Epithelial cell of esophagus (primary cell): ENCODE measurements around the gene LRRC7.

Source experiments
- DNase-seq: peaks from one replicate; pipeline ENCODE4 v3.0.0; 2010; ENCODE audit warnings: low read depth
- H3K4me3 ChIP-seq: 2 replicates; pipeline ENCODE4 v1.5.1; 2011; ENCODE audit warnings: mild to moderate bottlenecking, low read length, control low read depth
- TF ChIP-seq, protein P1 (sequence below): IDR thresholded peaks from 2 replicates; pipeline ENCODE4 v1.5.1; 2011; ENCODE audit warnings: low read depth, mild to moderate bottlenecking, low read length, control low read depth, inconsistent platforms; ENCODE audit not compliant: insufficient read depth; ENCODE audit errors: missing control alignments

LRRC7 gene

DNA sequence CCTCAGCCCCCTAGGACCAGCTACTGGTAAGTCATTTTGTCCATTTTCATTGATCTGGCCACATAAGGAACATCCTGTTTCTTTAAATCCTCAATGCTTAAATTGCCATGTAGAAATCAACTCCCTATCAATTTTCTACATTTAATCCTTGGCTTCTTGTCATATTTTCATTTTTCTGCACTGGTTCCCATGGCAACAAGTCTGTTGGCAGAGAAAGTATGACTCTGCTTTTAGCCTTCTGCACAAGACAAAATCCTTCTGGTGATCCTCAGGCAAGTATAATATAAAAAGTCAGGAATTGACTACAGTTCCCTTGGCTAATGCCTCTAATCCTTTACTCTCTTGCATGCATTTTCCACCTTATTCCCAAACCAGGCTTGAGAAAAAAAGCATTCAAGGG is 572.6 kb downstream of the LRRC7 start:
- TF ChIP-seq, protein P1, sequence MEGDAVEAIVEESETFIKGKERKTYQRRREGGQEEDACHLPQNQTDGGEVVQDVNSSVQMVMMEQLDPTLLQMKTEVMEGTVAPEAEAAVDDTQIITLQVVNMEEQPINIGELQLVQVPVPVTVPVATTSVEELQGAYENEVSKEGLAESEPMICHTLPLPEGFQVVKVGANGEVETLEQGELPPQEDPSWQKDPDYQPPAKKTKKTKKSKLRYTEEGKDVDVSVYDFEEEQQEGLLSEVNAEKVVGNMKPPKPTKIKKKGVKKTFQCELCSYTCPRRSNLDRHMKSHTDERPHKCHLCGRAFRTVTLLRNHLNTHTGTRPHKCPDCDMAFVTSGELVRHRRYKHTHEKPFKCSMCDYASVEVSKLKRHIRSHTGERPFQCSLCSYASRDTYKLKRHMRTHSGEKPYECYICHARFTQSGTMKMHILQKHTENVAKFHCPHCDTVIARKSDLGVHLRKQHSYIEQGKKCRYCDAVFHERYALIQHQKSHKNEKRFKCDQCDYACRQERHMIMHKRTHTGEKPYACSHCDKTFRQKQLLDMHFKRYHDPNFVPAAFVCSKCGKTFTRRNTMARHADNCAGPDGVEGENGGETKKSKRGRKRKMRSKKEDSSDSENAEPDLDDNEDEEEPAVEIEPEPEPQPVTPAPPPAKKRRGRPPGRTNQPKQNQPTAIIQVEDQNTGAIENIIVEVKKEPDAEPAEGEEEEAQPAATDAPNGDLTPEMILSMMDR, result no peak
- H3K4me3 ChIP-seq, result no peak overlapping the region

DNA sequence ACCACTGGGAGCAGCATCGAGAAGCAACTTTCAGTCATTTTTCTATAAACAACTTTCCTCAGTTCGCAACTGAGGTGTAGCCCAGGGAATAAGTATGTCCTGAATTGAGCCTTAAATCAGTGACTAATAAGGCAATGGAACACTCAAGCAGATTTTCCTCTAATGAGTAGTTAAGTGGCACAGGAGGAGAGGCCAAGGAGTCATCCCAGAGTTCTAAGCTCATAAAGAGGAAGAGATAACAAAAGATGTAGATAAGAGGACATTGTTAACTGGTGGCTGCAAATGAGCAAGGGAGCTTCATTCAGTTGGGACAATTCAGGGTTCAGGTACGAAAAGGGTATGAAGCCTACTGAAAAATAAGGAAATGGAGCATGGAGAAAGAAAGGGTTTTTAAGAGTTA is 573.2 kb downstream of the LRRC7 start:
- DNase-seq, result peak; percentile 9
- no peak overlapping the region for H3K4me3 ChIP-seq
- TF ChIP-seq, protein P1, result no peak

More for the DNA sequence above, 572.6 kb downstream of the LRRC7 start:
- DNase-seq, result no peak

DNA sequence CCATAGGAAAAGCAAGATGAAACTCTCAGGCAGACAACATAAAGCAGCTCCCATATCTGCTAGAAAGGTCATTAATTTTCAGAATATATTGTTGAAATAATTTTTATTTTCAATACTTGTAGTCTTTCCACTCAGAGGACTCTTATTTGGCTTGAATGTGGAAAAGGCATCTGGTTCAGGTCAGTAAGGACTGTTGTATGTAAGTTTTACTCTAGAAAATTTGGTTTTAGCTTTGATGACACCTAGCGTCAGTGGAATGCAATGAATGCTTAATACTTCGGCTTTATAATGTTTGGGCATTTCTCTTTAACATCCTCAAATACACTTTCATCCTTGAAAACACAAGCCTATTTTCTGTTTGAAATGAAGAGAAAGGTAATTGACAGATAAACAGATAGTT is 574.4 kb downstream of the LRRC7 start:
- H3K4me3 ChIP-seq, result no peak overlapping the region
- TF ChIP-seq, protein P1, result peak; percentile 42
- DNase-seq, result no peak

GRCh38 chr1:70143048-70143659 is 575.4 kb downstream of the LRRC7 start:
- DNase-seq, result no peak
- TF ChIP-seq, protein P1, result no peak
- no peak overlapping the region for H3K4me3 ChIP-seq

DNA sequence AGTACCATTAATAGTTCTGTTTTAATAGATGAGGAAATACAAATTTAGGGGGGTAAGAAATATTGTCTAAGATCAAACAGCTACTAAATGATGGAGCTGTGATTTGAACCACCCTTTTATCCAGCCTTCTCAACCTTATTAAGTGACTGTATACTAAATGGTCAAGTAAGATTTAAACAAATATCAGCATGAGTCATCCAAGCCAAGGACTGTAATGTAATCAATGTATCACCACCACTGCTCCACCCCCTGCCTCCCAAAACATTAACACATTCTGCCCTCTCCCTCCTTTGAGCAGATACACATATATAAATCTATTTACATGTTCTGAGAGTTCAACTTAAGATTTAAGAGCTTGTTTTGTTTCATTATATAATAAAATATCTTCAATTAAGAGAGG is 578.8 kb downstream of the LRRC7 start:
- TF ChIP-seq, protein P1, result no peak
- DNase-seq, result peak; percentile 59
- no peak overlapping the region for H3K4me3 ChIP-seq

DNA sequence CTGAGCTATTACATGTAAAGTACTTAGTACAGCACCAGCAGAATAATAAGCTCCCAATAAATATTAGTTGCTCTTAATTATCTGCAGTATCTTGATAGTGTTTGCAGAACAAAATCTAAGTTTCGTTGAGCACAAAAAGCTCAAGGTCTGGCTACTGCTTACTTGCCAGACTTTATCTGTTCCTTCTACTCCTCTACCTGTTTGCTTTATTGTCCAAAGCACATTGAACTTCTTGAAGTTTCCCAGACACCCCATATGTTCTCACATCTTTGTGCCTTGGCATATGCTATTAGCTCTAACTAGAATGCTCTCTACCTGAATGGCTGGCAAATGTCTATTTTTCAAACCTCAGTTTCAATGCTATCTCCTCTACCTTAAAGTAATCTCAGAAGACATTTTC is 582.7 kb downstream of the LRRC7 start:
- no peak overlapping the region for H3K4me3 ChIP-seq
- DNase-seq, result no peak

More for the DNA sequence above, 582.7 kb downstream of the LRRC7 start:
- TF ChIP-seq, protein P1, result no peak
